SH-SY5Y (cell line): ENCODE data around the gene SCTR.

Experiments used
- GATA2 ChIP-seq: IDR thresholded peaks from 2 replicates; pipeline ENCODE4 v1.6.1; 2011; ENCODE audit warnings: mild to moderate bottlenecking, low read depth, low read length
- GATA3 ChIP-seq: IDR thresholded peaks from 2 replicates; pipeline ENCODE4 v1.6.1; 2011; ENCODE audit warnings: low read depth, mild to moderate bottlenecking, low read length, moderate library complexity

Gene SCTR

GRCh38 chr2:119402106-119402505 is 122.2 kb downstream of the SCTR start:
- TF ChIP-seq GATA3 = no peak
- TF ChIP-seq GATA2 = no peak

- TF ChIP-seq GATA3 (no peak), GATA2 (no peak)
Observed at GRCh38 chr2:119397196-119397595, 127.1 kb downstream of the SCTR start.

- TF ChIP-seq GATA3 = no peak
- TF ChIP-seq GATA2 = no peak
Observed at GRCh38 chr2:119393971-119394748, 130.1 kb downstream of the SCTR start.
